PFSK-1 (cell line): ENCODE results near the gene TMEM272.

Source experiments
- SIN3A ChIP-seq: IDR thresholded peaks from 2 replicates; pipeline ENCODE4 v1.6.1; 2012; ENCODE audit warnings: mild to moderate bottlenecking, low read length, moderate library complexity, borderline replicate concordance; ENCODE audit not compliant: insufficient read depth
- TAF1 ChIP-seq: IDR thresholded peaks from 2 replicates; pipeline ENCODE4 v1.6.1; 2012; ENCODE audit warnings: low read length, control low read depth, borderline replicate concordance; ENCODE audit not compliant: insufficient read depth

DNA sequence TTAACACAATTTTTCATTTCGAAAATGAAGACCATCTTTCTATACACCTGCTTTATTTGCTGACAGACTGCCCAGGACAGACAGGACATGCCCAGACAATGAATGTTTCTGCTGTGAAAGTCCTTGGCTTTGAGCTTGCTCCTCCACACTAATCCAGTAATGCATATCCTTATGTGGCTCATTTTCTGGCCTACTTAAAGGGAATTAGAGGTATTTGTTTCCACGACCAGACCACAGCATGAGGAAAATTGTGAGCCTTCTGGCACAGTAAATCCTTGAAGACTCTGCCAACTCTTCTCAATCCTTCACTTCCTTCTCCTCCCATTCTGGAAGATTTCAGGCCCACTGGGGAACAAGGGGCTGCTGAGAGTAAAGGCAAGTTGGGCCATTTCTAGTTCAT, 42.5 kb upstream of the TMEM272 start:
- no peak for TF ChIP-seq TAF1
- no peak for TF ChIP-seq SIN3A
